ENCODE data around the gene GNG3. TPM values are rescaled to one million over a fixed set of nuclear protein-coding genes. Genes with fewer than 3 reads are reported as not detected.
"Not testable (repeated sequence)": the region's sequence is repeated elsewhere in the genome, so short reads cannot be mapped to it uniquely, and the experiment has no call there.

The GNG3 gene
- total RNA-seq, 1 donor from 2014 or later, result not detected

- intact Hi-C loops (cut with DNase I), result no loop called here
- DNase-seq (peak; percentile 57), ATAC-seq (ENCODE audit: poor library complexity) (peak; percentile 64)
Observed at GRCh38 chr11:62680825-62681240, 26.6 kb upstream of the GNG3 start.

DNA sequence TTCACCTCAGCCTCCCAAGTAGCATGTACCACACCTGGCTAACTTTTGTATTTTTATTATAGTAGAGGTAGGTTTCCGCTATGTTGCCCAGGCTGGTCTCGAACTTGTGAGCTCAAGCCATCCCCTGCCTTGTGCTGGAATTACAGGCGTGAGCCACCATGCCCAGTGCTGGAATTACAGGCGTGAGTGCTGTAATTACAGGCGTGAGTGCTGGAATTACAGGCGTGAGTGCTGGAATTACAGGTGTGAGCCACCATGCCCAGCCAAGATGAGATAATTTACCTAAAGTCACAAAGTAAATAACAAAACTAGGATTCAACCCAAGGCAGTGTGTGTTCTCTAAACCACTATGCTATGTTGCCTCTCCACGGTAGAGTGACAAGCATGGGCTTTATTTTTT lies 25.0 kb upstream of the GNG3 start:
- intact Hi-C loops (cut with DNase I), result no loop called here
- DNase-seq (no peak), ATAC-seq (ENCODE audit: poor library complexity) (no peak)

- peak; percentile 51 for DNase-seq
- peak; percentile 40 for ATAC-seq (ENCODE audit: poor library complexity)
- intact Hi-C loops (cut with DNase I), result no loop called here
Observed at GRCh38 chr11:62687508-62688396, 19.7 kb upstream of the GNG3 start.

- DNase-seq (no peak), ATAC-seq (ENCODE audit: poor library complexity) (peak; percentile 6)
- intact Hi-C loops (cut with DNase I), result no loop called here
Observed at GRCh38 chr11:62688491-62688890, 19.0 kb upstream of the GNG3 start.

- DNase-seq, result peak; percentile 82
- ATAC-seq (ENCODE audit: poor library complexity), result peak; percentile 88
- intact Hi-C loops (cut with DNase I), result loop anchor here (10.0 kb wide), 1 partner anchor 295 kb away; no protein-coding TSS in a partner anchor
Observed at GRCh38 chr11:62689421-62690183, 17.9 kb upstream of the GNG3 start, which contains the start of gene LRRN4CL. LRRN4CL (minus strand) TSS chr11:62689530; CDS start chr11:62688508, 1,022 bp downstream.

GRCh38 chr11:62693624-62694023 lies 13.9 kb upstream of the GNG3 start:
- intact Hi-C loops (cut with DNase I), result loop anchor here (10.0 kb wide), 1 partner anchor 299 kb away; no protein-coding TSS in a partner anchor
- DNase-seq; ATAC-seq (ENCODE audit: poor library complexity): not testable (repeated sequence)

DNA sequence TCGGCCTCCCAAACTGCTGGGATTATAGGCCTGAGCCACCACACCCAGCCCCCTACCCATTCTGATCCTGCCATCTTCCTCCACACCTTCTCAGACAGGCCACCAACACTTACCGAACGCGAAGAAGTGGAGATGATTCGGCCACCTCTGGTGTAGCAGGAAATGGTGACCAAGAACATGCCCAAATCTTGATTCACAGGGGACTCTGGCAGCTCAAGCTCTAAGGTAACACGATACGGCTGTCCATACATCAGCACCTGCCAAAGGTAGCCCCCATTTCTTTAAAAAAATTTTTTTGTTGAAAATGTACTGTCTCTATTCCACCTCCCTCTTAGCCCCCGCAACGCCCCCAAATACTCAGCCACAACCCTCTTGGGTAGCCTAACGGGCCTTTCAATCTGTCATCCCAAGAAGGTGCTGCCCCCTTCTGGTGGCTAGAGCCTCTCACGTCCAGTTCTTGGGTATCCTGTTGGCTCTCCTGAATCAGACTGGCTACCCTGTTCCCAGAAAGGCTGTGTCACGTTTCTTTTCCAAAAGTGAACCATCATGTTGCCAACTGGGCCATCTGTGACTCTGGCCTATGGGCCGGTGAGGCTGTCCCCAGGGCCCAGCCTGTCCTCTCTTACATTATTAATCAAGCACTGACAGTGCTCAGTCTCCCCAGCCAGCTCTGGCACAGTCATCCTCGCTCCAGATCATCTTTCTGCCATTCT lies 12.9 kb upstream of the GNG3 start:
- intact Hi-C loops (cut with DNase I), result loop anchor here (10.0 kb wide), 1 partner anchor 300 kb away; no protein-coding TSS in a partner anchor
- peak; percentile 83 for ATAC-seq (ENCODE audit: poor library complexity)
- DNase-seq, result peak; percentile 86

GRCh38 chr11:62702246-62702645 lies 5.2 kb upstream of the GNG3 start:
- no peak for DNase-seq
- intact Hi-C loops (cut with DNase I), result no loop called here
- ATAC-seq (ENCODE audit: poor library complexity), result no peak

DNA sequence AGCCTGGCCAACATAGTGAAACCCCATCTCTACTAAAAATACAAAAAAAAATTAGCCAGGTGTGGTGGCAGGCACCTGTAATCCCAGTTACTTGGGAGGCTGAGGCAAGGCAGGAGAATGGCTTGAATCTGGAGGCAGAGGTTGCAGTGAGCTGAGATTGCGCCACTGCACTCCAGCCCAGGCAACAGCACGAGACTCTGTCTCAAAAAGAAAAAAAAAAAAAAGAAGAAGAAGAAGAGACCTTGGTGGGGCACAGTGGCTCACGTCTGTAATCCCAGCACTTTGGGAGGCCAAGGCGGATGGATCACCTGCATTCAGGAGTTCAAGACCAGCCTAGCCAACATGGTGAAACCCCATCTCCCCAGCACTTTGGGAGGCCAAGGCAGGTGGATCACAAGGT lies 3.6 kb upstream of the GNG3 start:
- ATAC-seq (ENCODE audit: poor library complexity); intact Hi-C loops (cut with DNase I); DNase-seq: not testable (repeated sequence)

- intact Hi-C loops (cut with DNase I), result no loop called here
- ATAC-seq (ENCODE audit: poor library complexity), result no peak
- DNase-seq, result no peak
Observed at GRCh38 chr11:62705413-62705812, 2.1 kb upstream of the GNG3 start.

GRCh38 chr11:62705880-62706849 lies 1.3 kb upstream of the GNG3 start:
- DNase-seq (peak; percentile 97), ATAC-seq (ENCODE audit: poor library complexity) (peak; percentile 88)
- intact Hi-C loops (cut with DNase I), result no loop called here

DNA sequence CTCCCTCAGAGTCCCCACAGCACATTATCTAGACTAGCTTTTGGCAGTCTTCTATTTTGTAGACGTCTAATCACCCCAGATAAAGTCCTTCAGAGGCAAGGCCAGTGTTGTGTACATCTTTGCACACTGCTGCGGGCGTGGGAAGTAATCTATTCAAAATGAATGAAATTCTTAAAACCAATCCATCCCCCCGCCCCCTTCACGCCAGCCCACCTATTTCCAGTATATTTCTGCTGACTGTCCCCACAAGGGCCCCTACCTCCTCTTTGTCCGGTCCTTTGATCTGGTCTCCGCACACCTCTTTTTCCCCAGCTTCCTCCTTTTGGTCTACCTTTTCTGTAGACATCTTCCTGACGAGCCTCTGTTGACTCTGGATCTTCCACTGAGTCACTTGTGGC lies 627 bp upstream of the GNG3 start:
- intact Hi-C loops (cut with DNase I), result no loop called here
- no peak for DNase-seq

GRCh38 chr11:62708392-62708791 lies 916 bp downstream of the GNG3 start:
- intact Hi-C loops (cut with DNase I), result no loop called here
- no peak for ATAC-seq (ENCODE audit: poor library complexity)
- no peak for DNase-seq

More for the DNA sequence above, 627 bp upstream of the GNG3 start:
- no peak for ATAC-seq (ENCODE audit: poor library complexity)

DNA sequence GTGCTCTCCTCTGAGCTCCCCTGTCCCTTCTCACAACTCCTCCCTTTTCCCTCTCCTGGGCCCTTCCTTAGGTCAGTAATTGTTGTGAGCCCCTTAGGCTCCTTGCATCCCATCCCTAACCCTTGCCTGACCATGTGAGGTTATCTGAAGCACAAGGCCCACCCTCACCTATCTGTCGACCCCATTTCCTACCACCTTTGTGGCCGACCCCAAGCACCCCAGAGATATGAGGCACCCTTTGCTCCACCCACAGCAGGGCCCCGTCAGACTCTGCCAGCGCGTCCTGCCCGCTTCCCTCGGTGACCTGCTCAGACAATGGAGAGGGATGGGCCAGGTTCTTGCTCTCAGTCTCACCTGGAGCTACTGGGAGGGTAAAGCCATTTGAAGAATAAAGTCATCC lies 1.3 kb downstream of the GNG3 start:
- intact Hi-C loops (cut with DNase I), result no loop called here
- DNase-seq (no peak), ATAC-seq (ENCODE audit: poor library complexity) (no peak)

DNA sequence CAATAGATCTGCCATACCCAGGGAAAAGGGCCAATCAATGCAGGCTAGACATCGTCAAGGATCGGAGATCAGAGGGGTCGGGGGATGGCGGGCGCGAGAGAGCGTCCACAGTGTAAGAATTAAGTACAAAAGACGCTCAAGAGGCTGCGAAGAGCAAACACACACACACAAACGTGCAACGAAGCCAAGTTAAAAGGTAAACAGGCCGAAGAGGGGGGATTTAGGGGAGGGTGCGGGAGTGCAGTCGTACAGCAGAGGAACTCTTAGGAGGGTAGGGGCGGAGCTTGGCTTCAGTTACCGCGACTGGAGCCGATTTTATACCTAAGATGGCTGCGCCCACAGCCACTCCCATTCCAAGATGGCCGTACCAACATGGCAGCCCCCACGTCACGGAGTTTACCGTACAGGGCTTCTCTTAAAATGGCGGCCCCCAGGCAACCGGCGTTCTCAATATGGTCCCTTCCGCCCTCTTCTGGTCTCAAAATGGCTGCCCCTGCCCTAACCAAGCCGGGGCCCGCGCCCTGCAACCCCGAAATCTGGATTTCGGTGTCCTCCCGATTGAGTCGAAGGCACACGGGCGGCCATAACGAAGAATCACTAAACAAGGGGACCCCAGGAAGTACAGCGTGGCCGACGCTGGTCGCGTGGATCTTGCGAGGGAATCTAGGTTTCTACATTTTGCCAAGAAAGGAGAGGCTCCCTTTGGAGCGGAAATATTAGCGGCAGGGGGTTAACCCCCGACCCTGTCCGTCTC lies 1.9 kb downstream of the GNG3 start:
- intact Hi-C loops (cut with DNase I), result no loop called here
- peak; percentile 99 for DNase-seq

GRCh38 chr11:62710001-62710345 lies 2.5 kb downstream of the GNG3 start:
- intact Hi-C loops (cut with DNase I), result no loop called here
- DNase-seq (no peak), ATAC-seq (ENCODE audit: poor library complexity) (no peak)

More for the DNA sequence above, 1.9 kb downstream of the GNG3 start:
- peak; percentile 85 for ATAC-seq (ENCODE audit: poor library complexity)

DNA sequence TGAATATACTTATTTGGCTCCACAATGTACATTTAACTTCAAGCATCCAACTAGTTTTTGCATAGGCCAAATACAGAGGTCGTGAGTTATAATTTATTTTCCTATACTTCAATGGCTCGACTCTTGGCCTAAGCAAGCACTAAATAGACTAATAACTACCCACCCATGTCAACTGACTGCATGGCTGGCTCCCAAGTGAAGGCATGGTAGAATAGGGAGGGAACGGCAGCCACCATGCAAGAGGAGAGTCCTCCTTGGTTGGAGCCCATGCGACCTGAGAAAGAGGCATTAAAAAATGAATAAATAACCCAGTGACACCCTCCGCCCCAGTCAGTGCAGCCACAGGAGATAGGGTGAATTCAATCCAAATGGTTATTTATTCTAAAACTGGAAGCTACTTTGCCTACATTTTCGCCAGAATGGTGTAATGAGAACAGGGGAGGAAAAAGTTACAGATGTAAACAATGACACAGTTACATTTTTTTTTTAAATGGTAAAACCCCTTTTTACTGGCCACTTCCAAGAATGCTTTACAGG lies 4.9 kb downstream of the GNG3 start:
- DNase-seq (no peak), ATAC-seq (ENCODE audit: poor library complexity) (no peak)
- intact Hi-C loops (cut with DNase I), result no loop called here

Data from Right ventricle myocardium superior (tissue), 1 donor.